AG20443 (cell line): Measurements from ENCODE around the gene SFT2D3.

Experiments
- DNase-seq: peaks from one replicate; pipeline ENCODE4 v3.0.0; 2012; ENCODE audit warnings: low spot score, mixed read lengths

SFT2D3 gene

GRCh38 chr2:127664895-127665225 lies 36.4 kb upstream of the SFT2D3 start:
- DNase-seq: no peak

- no peak for DNase-seq
Measured at GRCh38 chr2:127665267-127665893, 35.9 kb upstream of the SFT2D3 start.

- DNase-seq: no peak
Measured at GRCh38 chr2:127669056-127669455, 32.2 kb upstream of the SFT2D3 start.

DNA sequence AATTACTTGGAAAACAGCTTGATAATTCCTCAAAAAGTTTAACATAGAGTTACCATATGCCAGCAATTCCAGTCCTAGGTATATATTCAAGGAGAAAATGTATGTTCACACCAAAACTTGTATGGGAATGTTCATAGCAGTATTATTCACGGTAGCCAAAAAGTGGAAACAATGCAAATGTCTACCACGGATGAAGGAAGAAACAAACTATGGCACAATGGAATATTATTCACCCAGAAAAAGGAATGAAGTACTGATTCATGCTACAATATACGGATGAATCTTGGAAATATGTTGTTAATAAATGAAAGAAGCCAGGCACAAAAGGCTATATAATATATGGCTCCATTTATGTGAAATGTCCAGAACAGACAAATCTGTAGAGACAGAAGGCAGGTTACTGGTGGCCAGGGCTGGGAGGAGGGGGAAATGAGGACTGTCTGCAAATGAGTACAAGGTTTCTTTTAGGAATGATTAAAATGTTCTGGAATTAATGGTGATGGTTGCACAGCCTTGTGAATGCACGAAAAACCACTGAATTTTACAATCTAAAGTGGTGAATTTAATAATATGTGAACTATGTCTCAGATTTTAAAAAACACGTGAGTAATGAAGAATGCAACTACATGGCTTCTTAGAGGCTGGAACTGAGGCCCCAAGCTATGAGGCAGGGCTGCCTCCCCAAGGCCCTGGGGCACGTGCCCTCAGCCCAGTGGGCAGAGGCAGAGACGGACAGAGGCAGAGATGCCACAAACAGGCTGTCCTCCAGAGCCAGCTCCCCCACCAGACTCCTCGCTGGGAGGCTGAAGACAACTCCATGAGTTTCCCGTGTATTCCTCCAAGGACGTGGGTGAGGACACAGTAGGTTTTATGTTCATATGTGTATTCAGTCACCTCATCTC lies 31.0 kb upstream of the SFT2D3 start:
- no peak for DNase-seq

GRCh38 chr2:127670957-127671290 lies 30.4 kb upstream of the SFT2D3 start:
- DNase-seq: no peak

- no peak for DNase-seq
Measured at GRCh38 chr2:127671557-127672302, 29.6 kb upstream of the SFT2D3 start.

- DNase-seq: no peak
Measured at GRCh38 chr2:127672341-127673224, 28.7 kb upstream of the SFT2D3 start.

- DNase-seq: peak; percentile 54
Measured at GRCh38 chr2:127673291-127674069, 27.8 kb upstream of the SFT2D3 start.

DNA sequence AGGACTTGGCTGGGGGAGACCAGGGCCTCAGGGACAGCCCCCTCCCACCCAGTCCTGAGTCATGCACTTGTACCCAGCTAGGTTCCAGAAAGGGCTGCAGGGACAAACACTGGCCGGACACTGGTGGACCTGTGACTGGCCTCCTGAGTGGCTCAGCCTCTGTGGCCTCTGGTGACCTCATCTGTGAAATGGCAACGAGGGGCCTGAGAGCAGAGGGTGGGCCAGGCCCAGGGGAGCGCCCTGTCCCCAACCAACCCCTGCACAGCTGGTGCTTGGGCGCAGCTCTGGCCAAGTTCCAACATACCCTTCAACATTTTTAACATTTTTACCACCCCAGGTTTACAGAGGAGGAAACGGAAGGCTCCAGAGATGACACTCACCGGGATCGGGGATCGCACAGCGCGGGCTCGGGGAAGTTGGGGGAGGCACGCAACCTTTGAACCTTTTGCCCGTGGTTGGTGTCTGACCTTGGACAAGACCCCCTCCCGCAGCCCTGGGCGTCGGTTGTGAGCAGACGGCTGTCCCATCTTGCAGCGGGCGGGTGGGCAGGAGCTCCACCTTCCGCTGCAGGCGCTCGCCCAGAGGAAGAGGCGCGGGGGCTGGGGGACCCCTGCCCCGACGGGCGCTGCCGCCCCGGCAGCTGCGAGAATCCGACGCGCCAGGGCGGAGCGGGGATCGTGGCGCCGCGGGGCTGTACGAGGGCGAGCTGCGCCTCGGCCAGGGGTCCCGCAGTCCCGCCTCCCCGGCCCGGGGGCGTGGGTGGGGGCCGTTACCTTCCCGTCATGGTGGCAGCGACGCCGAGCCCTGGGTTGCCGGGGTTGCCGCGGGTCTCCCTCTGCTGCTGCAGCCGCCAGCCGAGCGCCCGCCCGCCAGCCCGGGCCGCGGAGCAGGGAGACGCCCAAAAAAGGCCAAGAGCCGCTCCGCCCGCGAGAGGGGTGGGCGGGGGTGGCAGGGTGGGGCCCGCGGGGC lies 26.8 kb upstream of the SFT2D3 start:
- DNase-seq: peak; percentile 75

DNA sequence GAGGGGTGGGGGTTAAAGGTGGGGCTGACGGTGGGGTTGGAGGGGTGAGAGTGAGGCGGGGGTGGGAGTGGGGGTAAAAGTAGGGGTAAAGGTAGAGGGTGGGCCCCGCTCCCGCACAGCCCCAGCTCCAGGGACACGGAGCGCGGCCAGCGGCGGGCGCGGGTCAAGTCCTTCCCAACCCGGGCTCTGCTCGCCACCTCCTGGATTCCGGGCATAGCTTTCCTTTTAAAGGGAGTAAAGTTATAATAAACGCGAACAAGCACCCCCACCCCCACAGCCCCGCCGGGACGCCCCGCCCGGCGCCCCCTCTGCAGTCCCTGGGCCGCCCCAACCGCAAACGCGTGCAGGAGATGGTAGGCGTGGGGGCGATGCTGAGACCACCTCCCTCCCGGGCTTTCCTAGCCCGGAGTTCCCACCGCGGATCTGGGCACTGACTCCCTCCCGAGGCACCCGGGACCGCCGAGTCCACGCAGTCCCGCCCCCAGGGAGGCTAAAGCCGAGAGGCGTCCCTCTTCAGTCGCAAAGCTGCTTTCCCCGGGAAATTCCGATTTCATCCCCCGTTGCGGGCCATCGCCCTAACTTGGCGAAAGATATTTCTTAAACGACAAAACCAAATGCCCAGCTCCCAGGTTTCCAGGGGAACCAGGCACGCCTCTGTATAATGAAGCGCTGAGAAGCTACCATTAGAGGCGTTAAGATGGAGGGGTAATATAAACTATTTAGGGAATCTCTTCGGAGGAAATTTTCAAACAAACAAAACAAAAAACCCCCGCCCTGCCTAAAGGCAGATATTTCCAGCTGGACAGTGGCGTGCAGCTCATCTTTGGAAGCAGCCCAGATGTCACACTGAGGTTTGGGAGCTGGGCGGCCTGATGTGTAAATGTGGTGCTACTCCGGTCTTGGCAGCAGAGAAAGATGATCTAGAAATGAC lies 25.7 kb upstream of the SFT2D3 start, which contains the start of gene LIMS2:
TSS of gene LIMS2 (minus strand) at position 200 of the 931 bp plus-strand sequence. CDS start 506 bp downstream, outside the sequence.
- peak; percentile 85 for DNase-seq

- DNase-seq: no peak
Measured at GRCh38 chr2:127676906-127677305, 24.4 kb upstream of the SFT2D3 start.

DNA sequence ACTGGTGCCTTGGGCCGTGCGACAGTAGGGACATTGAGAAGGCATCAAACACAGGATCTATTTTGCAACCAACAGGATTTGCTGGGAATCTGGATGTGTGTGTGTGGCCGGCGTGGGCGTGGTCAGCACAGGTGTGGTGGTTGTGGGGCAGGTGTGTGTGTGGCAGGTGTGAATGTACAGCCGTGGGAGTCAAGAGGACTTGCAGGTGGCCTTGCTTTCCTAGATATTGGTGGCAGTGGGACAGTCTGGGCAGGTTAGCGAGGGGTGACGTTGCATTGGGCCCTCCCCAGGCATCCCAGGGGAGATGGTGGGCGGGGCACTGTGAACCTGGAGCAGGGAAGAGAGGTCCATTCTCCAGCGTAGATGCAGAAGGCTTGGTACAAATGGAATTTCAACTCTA lies 22.8 kb upstream of the SFT2D3 start:
- peak; percentile 3 for DNase-seq

GRCh38 chr2:127678991-127679390 lies 22.3 kb upstream of the SFT2D3 start:
- DNase-seq: peak; percentile 3

GRCh38 chr2:127679680-127680361 lies 21.5 kb upstream of the SFT2D3 start:
- DNase-seq: peak; percentile 5

- peak; percentile 1 for DNase-seq
Measured at GRCh38 chr2:127680706-127681287, 20.5 kb upstream of the SFT2D3 start.

DNA sequence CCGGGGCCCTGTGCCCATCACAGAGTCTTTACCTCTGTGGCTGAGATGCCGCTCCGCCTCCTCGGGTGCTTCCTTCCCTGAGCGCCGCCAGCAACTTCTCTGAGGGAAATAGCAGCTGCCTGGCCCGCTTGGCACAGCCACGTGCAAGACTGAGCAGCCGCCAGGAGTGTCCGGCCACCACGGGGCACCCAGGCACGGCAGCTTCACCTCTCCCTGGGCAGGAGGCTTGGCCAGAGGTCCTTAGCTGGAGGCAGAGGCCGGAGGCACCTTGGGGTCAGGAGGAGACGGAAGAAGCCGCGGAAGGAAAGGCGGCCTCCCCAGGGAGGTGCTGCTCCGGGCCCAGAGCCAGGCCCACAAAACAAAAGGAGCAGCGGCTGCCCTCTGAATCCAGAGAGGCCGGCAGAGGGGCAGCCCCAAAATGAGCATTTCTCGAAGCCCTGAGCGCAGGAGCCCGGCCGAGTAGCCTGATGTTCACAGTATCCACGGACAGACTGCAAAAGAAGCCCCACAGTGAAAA lies 20.0 kb upstream of the SFT2D3 start:
- peak; percentile 49 for DNase-seq
